Stimulated activated naive CD8-positive, alpha-beta T cell treated with anti-CD3 and anti-CD28 coated beads, Interleukin-15, Interleukin-2, amounts not matched to agents 100 U/mL and 50 U/mL, for 24 hours (primary cell): Measurements from ENCODE around the gene OR8D1.

Source experiments
- ATAC-seq: fragments of 150-1000 bp; cut with Tn5 transposase; one replicate; pipeline ENCODE4 v1.10.0; 2021
- DNase-seq: peaks from one replicate; pipeline ENCODE4 v3.0.0; 2021

OR8D1 gene

DNA sequence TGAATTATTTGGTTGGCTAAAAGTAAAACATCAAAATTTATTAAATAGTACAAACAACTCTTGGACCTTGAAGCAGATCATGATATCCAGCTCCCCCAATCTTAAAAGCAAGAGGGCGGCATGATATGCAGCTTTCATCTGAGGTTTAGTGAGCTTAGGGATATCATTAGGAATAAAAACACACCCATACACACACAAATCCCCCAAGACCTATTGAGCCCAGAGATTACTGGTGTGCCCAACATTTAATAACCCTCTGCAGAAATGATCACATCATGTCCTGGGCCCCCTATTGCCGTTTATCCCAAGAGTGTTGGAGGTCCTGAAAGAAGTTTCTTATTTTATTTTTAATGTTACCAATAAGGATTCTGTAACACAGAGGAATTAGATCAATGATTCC, at the start of gene OR8D1:
TSS of gene OR8D1 (minus strand) at position 101 of the 400 bp plus-strand sequence. CDS start 3,183 bp downstream, outside the sequence.
- DNase-seq: no peak
- ATAC-seq: no peak

DNA sequence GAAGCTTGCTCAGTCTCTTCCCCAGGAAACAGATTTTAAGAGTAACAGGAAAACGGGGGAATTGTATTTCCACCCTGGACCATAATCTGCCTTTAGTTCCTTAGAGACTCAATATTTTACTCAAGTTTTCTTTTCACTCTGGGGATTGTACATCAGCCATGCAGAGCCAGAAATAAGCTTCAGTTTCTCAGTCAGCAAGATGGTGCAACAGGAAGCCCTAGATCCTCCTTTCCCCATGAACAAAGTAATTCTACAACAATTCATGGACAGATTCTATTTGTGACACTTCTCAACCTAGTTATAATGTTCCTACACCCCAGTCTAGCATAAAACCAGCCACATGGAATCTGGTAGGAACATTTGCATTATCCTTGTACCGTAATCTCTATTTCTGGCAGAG, 45.8 kb upstream of the OR8D1 start:
- DNase-seq (no peak), ATAC-seq (no peak)

DNA sequence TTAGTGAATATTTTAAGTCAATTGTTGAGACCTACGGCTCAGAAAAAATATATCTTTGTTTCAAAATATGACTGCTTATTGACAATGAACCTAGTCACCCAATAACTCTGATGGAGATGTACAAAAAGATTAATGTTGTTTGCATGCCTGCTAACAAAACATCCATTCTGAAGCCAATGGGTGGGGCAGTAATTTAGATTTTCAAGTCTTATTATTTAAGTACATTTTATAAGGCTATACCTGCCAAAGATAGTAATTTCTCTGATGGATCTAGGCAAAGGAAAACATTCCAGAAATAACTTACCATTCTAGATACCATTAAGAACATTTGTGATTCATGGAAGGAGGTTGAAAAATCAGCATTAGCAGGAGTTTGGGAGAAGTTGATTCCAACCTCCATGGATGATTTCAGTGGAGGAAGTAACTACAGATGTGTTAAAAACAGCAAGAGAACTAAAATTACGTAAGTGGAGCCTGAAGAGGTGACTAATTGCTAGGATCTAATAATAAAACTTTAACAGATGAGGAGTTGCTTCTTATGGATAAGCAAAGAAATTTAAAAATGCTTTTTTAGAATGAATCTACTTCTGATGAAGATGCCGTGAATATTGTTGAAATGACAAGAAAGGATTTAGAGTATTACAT, 32.7 kb upstream of the OR8D1 start:
- DNase-seq (no peak), ATAC-seq (no peak)

DNA sequence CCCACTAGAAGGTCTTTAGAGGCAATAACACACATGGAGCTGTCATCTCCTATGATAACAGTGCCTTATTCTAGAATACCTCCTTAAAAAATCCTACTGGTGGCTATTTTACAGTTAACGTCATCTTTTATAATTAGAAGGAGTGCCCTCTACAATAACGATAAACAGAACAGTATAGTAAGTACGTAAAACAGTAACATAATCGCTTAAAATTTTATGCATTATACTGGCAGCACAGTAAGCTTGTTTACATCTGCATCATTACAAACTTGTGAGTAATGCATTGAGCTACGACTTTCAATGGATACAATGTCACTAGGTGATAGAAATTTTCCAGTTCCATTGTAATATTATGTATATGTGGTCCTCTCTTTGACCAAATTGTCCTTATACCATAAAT, 30.6 kb upstream of the OR8D1 start:
- ATAC-seq (no peak), DNase-seq (no peak)

DNA sequence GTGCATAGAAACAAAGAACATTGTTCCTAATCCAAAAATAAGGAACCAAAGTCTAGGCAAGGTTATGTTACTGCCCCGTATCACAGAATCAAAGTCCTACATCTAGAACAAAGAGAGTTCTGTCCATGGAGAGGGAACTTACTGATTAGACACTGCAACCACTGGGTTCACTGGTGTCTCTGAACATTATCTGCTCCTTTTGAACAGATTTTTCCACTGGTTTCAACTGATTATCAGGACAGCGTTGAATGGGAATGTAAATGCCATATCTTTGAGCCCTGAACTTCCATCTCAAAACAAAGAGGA, 26.3 kb upstream of the OR8D1 start:
- no peak for ATAC-seq
- no peak for DNase-seq

DNA sequence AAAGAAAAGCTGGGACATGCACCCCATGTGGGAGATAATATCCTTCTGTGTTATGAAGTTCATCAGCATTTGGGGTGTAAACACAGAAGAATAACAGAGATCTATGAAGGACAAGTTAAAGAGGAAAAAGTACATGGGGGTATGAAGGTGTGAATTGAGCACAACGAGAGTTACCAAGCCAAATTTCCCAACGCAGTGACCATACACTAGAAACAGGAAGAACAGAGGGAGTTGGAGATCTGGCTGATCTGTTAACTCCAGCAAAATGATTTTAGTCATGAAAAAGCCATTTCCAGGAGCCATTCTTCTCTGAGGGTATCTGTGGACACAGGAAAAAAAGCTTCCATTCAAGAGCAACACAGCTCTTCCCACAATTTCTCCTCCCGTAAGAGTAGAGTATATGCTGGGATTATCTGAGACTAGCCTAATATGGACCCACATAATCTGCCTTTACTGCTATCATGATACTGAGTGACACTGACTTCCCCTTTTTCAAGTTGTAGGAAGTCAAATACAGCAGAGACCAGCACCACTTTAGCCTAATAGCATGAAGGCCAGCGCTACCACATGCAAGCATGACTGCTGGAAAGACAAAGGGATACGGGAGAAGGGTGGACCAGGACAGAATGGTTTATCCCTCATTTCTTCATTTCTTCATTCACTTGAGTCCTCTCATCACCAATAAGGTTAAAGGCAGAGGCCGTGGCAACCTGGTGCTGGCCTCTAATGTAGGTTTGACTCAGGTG, 25.8 kb upstream of the OR8D1 start:
- DNase-seq: no peak

DNA sequence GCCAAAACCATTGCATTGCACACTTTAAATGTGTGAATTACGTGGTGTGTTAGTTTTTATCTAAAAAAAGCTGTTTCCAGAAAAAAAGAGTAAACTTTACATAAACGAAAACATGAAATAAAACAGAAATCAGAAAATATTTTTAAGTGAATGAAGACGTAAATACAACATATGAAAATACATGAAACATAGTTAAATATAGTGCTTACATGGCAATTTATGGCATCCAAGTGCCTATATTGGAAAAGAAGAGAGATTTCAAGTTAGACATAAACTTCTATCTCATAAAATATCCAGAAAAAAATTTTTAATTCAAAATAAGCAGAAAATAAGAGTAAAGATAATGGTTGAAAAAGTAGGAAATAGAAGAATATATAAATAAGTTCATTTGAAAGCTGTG, 18.1 kb upstream of the OR8D1 start:
- ATAC-seq (no peak), DNase-seq (no peak)

More for the DNA sequence above, 25.8 kb upstream of the OR8D1 start:
- no peak for ATAC-seq

DNA sequence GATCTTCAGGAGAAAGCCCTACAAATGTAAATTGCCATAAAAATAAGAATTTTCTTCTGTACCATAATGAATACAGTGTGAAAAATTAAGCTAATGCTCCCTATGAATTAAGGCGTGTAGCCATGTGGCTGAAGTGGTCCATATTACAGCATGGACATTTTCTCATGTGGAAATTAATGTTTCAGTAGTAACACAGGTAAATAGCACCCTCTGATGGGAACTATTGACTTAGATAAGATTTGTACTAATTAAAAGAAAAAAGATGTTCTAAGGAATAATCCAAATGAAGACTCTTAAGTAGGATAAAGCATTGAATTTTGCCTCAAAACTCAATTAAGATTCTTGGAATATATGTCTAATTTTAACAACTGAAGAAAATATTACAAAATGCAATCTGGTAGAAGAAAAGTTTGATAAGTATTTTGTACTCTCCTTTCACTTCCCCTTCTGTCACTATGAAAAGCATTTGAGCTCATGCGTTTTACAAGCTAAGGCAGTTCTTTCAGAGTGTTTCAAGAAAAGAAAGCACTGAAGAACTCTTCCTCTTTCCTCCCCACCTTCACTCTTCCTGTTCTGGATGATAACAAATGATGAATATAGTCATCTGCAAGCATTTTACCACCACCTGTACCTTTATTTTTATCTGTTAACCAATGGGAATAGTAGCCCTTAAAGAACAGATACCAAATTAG, 16.2 kb upstream of the OR8D1 start:
- DNase-seq (no peak), ATAC-seq (no peak)

DNA sequence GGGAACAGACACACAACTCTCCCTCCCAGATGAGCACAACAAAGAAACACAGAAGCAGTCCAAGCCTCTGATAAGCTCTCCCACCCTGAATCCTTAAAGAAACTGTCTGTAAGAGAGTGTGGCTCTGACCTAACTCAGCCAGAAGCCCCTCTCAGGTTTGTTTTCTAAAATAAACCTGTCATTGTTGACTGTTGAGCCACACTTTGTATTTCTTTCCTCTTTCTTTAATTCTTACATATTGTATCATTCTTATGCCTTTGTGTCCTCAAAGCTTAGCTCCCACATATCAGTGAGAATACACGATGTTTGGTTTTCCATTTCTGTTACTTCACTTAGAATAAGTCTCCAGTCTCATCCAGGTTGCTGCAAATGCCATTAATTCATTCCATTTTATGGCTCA, 14.0 kb upstream of the OR8D1 start:
- ATAC-seq (no peak), DNase-seq (no peak)

DNA sequence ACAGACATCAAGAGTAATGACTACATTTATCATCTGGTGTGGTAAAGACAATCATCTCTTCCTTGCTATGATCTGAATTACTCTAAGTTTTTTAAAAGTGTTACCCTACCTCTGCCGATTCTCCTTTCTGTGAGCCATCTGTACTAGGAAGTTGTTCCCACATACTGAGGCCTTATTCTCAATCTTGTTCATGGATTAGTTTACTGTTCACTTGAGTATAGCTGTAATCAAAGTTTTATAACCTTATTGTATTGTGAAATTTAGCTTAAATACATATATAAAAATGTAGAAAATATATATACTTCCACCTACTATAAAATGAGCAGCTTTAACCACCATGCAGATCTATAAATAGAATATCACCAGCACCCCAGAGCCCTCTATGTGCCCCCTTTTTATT, 8.6 kb upstream of the OR8D1 start:
- no peak for DNase-seq
- no peak for ATAC-seq

DNA sequence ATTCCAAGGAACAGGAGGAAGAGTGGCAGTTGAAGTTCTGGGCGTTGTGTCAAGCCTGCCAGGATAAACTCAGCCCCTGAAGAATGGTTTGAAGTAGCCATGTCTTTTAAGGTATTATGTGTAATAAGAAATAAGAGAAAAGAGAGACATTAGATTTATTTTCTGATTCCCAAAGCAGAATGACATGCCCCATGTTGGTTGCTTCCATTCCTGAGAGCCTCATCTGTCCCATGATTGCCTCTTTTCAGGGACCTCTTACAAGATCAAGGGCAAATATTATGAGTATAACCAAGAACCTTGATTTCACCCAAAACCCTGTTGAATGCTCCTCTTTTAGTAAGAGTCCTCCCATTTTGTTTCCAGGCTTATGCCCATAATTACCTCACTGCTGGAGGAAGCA, 6.3 kb upstream of the OR8D1 start, which contains the start of gene OR8D2:
TSS of gene OR8D2 (minus strand) at position 101 of the 400 bp plus-strand sequence. CDS start at position 101, 0 bp downstream.
- no peak for DNase-seq
- no peak for ATAC-seq

DNA sequence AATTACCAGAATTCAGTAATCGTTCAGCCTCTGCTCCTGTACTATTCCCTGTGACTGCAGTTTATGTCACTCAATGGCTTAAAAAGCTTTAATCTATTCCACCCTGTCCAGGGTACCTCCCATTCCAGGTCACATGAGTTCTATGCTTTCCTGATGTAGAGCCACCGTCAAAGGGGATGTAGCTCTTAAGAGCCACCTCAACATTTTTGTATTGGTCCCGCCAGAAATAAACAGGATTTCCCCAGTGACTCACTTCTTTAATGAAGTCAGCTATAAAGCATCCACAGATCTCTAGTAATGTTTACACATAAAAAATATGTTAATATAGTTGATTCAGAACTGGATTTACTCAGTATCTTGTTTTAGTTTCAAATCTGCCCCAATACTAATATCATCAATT, 1.3 kb upstream of the OR8D1 start:
- ATAC-seq: no peak

DNA sequence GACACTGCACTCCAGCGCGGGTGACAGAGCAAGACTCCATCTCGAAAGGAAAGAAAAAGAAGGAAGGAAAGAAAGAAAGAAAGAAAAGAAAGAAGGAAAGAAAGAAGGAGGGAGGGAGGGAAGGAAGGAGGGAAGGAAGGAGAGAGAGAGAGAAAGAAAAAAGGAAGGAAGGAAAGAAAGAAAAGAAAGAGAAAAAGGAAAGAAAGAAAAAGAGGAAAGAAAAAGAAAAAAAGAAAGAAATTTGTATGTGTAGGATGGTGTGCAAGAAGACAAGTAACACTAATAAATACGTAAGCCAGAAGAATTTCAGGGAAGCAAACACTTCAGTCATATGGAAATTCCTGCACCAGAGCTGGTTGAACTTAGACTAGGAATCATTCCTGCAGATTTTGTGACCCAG, 618 bp downstream of the OR8D1 start:
- DNase-seq (no peak), ATAC-seq (no peak)

More for the DNA sequence above, 1.3 kb upstream of the OR8D1 start:
- no peak for DNase-seq

DNA sequence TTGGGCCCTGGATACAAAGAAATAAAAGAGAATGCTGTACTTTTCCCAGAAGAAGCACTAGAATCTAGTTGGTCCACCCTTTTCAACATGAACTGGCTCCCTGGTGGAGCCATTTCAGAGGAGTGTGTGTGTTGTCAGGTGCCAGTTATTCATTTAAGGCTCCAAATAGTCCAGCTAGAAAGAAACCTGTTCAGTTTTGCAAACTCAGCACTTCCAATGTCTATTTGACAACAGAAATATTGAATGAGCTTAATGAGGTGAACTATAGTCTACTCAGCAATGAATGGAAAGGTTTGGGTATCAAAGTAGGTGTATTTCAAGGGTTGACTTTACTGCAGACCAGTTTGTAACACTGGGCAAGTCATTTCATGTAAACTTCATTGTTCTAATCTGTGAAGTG, 2.1 kb downstream of the OR8D1 start:
- DNase-seq (no peak), ATAC-seq (no peak)

DNA sequence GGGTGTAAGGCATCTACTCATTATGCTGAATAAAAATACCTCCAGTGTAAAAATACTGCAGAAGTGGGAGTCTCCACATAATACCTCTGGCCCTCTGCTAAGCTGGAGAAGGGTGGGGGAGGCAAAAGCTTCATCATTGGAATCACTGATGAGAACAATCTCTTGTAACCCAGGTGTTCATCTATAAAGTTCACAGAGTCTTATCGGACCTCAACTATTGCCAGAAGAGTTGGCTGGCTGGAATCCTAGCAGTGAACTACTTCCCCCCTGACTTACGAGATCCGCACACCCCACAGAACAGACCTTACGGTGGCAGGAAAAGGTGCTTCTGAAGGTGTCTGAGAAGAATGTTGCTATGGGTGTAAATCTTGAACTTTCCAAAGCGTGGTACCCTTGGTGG, 2.5 kb downstream of the OR8D1 start:
- DNase-seq (no peak), ATAC-seq (no peak)

DNA sequence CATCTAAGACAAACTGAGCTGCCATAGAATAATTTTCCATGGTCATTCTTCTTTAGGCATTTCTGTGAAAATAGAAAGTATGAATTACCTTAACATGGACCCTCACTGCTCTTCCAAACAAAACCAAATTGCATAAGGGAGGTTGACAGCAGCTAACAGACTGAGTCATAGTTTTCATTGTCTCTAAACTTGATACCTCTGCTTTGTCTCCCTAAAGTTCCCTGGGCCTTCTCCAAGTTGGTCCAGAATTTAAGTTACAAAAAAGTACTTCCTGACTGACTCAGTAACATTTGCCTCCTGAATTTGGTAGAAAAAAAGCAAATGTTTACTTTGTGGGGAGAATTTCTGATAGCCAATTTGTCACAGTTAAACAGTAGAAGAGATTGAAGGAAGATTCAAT, 3.0 kb downstream of the OR8D1 start:
- ATAC-seq (no peak), DNase-seq (no peak)

DNA sequence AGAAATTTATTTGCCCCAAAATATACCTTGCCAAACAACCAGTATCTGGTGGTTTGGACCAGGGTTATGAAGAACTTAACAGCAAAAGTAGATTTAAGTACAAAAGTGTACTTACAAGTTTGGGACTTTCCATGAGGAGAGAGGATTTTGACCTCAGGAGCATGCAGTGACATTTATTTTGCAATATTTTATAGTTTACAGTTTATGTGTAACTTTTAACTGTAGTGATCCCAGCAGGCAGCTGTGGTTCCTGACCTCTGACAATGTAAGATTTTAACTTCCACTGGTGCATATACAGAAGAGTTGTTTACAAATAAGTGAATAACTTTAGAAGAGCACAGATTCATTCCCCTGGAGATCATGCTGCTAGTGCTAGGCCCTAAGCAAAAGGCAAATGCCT, 6.7 kb downstream of the OR8D1 start:
- DNase-seq (no peak), ATAC-seq (no peak)

DNA sequence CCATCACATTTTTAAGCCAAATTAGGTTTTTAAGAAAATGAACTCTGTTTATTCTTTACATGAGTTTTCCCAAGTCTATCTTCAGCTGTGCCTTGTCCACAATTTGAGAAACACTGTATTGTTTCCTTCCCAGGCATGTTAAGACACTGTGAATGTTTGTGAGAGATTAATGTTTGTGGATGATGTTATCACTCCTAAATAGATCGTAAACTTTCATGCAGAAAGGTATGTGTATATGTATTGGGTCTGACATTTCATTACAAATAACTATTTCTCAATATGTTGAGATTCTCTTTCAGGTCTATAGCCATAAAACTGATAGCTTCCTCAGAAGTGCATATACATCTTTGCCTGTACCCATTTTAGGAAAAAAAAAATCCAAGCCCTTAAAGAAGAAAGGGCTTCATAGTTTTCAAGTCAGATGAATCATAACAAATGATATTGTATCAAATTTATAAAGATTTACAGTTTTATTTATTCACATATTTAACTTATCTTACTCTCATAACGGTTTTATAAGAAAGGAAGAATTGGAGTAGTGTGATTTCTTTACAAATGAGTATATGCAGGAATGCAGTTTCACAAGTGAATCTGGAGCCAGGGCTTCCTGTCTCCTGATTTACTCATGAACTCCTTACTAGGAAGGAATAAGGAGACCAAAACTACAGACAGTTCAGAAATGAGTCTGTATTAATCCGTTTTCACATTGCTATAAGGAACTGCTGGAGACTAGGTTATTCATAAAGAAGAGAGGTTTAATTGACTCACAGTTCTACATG, 11.2 kb downstream of the OR8D1 start:
- ATAC-seq: no peak
- no peak for DNase-seq

DNA sequence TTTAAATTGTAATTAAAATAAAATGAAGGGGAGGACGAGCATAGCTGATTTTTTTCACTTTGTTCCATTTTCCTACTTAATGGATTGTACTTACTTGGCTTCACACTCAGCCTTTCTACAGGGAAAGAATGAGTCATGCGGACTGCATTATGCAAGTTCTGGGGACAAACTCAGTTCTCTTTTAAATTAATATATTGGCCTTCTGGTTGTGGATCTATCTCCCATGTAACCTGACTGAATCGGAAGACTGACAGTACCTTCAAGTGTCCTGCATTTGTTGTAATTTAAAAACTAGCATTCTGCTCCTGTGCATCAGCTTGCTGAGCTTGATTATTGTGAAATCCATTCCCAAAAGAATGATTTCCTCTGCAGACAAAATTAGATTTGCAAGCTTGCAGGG, 12.2 kb downstream of the OR8D1 start:
- no peak for ATAC-seq

DNA sequence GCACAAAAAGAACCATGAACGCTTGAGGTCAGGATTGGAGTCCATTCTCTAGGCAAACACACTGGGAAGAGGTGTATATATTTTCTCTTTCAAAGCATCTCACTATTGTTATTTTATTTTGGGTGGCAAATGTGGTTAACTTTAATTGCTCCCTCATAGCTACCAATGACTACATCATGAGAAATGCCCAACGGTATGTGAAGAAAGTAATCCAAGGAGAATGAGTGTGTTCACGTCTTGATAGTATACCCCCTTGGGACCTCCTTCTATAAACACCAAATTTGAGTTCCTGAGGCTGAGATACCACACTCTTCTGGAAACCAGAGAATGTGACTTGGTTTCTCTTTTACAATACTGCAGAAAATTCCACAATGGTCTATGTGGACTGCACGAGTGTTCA, 15.8 kb downstream of the OR8D1 start:
- DNase-seq: no peak
- no peak for ATAC-seq

More for the DNA sequence above, 12.2 kb downstream of the OR8D1 start:
- DNase-seq: no peak

DNA sequence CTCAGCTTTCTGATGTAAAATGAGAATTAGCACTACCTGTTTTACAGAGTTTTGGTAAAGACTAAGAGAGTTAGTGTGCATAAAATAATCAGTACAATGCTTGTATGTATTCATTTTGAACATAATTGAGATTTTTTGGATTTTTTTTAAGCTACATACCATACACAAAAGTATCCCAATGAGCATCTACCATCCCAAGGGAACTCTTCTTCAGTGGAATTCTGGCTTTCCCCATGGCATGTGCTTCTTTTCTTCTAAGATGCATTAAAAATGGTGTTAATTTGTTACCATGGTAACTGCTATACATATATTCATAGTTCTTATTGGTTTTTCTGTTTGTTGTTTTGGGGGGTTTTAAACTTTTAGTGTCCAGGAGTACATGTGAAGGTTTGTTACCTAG, 17.7 kb downstream of the OR8D1 start:
- no peak for ATAC-seq
- DNase-seq: no peak

DNA sequence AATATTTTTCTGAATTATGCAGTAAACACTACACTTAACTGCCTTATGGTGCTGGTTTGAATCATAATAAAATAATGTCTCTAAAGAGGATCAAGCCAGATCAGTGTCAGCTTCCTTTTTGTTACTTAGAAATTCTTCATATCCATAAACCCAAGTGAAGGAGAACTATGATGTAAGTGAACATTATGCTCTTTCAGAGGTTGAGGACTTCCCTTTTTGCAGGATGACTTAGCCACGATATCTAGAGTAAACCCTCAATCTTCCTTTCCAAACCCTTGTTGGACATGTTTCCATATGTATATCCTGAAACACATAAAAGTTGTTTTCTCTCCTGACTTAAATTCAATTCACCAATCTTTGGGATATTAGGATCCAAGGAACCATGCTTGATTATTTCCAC, 19.1 kb downstream of the OR8D1 start:
- DNase-seq: no peak
- ATAC-seq: no peak
